AG04449 (cell line): ENCODE results near the gene SLC25A5.

ENCODE experiments used
- CTCF ChIA-PET: fragments of 350-600 bp; formaldehyde crosslinking; extraction: SDS; loops from one replicate; lab custom pipeline; 2021; ENCODE audit warnings: antibody characterized with exemption; lab: Yijun Ruan, JAX
- POLR2A ChIA-PET: fragments of 400-600, 350-600 bp; formaldehyde crosslinking; extraction: SDS; loops from one replicate; lab custom pipeline; 2020; ENCODE audit warnings: antibody characterized with exemption, inconsistent platforms; lab: Yijun Ruan, JAX
- DNase-seq: peaks from one replicate; pipeline ENCODE4 v3.0.0-alpha.2; 2010; ENCODE audit warnings: low read depth, low spot score
- H3K4me3 ChIP-seq: 2 replicates; pipeline ENCODE4 v1.5.1; 2011; ENCODE audit warnings: low read depth, mild to moderate bottlenecking, control low read depth, low read length
- TF ChIP-seq, protein P1 (sequence below): IDR thresholded peaks from one replicate; pipeline ENCODE4 v1.5.1; 2011; ENCODE audit warnings: mild to moderate bottlenecking, moderate library complexity, low read length, control low read depth, inconsistent platforms; ENCODE audit not compliant: insufficient read depth; ENCODE audit errors: missing control alignments

SLC25A5 gene

DNA sequence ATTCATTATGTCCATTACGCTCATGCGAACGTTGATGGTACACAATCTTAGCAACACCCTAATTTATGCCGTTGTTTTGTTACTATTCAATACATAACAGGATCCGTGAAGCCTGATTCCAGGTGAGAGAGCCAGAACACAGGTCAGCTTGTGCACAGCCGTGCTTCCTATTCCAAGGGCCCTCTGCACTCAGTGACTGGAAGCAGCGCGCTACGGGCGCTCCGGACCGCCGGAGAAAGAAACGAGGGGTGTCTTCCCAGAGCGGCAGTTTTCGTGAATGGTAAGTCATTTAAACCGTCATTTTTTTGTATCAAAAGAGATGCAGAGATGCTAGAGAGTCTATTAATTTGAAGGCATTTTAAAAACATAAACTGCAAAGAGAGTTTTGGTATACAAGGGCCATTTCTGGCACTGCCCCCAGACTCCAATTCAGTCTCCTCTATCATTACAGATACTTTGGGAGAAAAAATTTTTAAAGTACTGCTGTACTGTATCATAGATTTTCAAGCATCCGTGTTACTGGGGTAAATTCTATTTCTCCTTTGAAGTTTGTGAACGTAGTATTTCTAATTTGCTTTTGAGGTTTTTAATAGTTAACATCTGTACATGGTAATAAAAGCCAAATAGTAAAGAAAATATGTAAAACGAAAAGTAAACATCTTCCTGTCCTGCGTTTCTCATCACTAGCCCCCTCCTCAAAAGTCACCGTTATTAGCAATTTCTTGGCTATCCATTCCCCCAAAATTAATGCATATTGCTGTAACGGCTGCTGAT is 6.6 kb downstream of the SLC25A5 start:
- no peak for DNase-seq
- ChIA-PET POLR2A (no interaction called here), CTCF (interaction anchor here (1.3 to 29.7 kb wide), 3 partner anchors 8 to 35 kb away, joined by 8 to 627 read pairs (median 43); no protein-coding TSS in a partner anchor)
- TF ChIP-seq, protein P1, sequence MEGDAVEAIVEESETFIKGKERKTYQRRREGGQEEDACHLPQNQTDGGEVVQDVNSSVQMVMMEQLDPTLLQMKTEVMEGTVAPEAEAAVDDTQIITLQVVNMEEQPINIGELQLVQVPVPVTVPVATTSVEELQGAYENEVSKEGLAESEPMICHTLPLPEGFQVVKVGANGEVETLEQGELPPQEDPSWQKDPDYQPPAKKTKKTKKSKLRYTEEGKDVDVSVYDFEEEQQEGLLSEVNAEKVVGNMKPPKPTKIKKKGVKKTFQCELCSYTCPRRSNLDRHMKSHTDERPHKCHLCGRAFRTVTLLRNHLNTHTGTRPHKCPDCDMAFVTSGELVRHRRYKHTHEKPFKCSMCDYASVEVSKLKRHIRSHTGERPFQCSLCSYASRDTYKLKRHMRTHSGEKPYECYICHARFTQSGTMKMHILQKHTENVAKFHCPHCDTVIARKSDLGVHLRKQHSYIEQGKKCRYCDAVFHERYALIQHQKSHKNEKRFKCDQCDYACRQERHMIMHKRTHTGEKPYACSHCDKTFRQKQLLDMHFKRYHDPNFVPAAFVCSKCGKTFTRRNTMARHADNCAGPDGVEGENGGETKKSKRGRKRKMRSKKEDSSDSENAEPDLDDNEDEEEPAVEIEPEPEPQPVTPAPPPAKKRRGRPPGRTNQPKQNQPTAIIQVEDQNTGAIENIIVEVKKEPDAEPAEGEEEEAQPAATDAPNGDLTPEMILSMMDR: no peak
- no peak overlapping the region for H3K4me3 ChIP-seq

DNA sequence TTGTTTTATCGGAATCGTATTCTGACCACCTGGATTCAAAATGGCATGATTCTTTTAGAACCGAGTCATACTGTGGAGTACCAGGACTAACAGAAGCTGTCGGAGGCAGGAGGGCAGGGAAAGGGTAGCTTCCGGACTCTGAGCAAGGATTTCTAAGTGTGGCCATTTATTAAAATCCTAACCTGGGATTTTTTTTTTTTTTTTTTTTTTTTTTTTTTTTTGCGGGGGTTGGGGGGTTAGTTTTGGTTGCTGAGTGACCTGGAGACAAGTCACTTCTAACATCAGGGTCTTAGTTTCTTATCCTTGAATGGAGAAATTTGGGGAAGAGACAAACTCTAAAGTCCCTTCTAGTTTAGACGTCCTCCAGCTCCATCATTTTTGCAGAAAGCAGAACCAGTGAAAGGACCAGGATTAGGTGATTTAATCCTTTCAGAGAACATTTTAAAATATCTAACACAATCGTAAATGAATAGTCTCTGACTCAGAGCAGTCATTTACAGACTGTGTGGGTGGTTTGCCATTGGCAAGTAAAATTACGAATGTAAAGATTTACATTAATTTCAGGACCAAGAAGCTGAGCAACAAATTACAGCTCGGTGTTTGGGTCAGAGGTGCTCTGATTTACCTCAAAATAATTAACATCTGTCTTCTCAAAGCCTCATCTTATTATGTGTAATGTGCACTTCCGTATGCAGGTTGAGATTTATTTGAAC is 7.3 kb downstream of the SLC25A5 start:
- ChIA-PET POLR2A (no interaction called here), CTCF (interaction anchor here (4.4 to 29.7 kb wide), 2 partner anchors 13 to 34 kb away, joined by 43 to 627 read pairs; no protein-coding TSS in a partner anchor)
- no peak for DNase-seq
- no peak overlapping the region for H3K4me3 ChIP-seq
- TF ChIP-seq, protein P1: no peak

DNA sequence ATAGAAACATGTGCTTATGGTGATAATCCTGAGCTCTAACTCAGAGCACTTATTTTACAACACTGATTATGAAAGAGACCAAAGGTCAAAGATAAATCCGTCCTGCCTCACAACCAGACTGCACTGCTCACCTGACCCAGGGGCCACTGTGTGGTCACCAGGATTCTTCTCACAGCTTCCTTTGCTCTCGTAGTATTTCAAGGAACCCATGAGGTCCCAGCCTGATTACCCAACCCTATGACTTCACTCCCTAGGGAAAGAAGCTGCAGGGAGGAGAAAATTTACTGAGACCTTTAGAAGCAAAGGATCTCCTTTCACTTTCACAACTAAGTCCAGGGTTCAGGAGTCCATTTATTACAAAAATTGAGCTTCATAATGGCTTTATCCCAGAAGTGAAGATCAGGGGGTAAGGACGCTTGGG is 9.6 kb downstream of the SLC25A5 start:
- peak; percentile 52 for DNase-seq
- ChIA-PET CTCF (interaction anchor here (1.0 to 29.7 kb wide), 4 partner anchors 8 to 72 kb away, joined by 3 to 627 read pairs (median 30); no protein-coding TSS in a partner anchor), POLR2A (no interaction called here)
- TF ChIP-seq, protein P1: no peak
- H3K4me3 ChIP-seq: no peak overlapping the region

DNA sequence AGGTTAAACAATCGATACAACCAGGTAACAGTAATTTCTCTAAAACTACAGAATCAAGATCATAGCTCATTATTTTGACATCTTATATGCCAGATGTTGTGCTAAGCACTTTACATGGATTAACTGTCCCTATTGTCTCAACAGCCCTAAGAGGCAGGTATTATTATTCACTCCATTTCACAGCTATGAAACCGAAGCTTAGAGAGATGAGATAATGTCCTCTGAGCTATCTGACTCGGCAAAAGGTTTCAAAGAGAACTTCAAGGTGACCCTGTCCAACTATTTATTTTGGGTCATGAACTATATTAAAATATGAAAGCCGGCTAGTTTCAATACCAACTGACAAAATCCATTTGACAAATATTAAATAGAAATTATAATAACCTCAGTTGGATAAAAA is 10.3 kb downstream of the SLC25A5 start:
- no peak for DNase-seq
- TF ChIP-seq, protein P1: no peak
- ChIA-PET CTCF (interaction anchor here (1.0 to 29.7 kb wide), 4 partner anchors 9 to 71 kb away, joined by 3 to 627 read pairs (median 30); no protein-coding TSS in a partner anchor), POLR2A (no interaction called here)
- no peak overlapping the region for H3K4me3 ChIP-seq

DNA sequence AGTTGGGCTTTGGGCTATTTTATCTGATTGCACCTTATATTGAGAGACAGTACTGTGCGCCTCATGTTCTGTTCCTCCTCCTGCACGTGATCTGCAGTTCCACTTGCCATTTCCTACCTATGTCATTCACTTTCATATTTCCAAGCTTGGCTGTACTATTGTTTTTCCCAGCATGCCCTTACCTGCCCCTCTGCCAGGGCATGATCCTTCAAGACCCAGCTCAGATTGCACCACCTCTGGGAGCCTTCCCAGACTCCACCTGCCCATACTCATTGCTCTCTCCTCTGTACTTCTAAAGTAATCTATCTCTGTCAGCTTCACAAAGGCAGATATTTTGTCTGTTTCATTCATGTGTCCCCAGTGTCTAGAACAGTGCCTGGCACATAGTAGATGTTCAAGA is 11.6 kb downstream of the SLC25A5 start:
- TF ChIP-seq, protein P1: no peak
- POLR2A ChIA-PET: no interaction called here
- DNase-seq: no peak
- no peak overlapping the region for H3K4me3 ChIP-seq
- CTCF ChIA-PET: interaction anchor here (29.7 kb wide), 1 partner anchor 30 kb away, joined by 627 read pairs; no protein-coding TSS in a partner anchor

DNA sequence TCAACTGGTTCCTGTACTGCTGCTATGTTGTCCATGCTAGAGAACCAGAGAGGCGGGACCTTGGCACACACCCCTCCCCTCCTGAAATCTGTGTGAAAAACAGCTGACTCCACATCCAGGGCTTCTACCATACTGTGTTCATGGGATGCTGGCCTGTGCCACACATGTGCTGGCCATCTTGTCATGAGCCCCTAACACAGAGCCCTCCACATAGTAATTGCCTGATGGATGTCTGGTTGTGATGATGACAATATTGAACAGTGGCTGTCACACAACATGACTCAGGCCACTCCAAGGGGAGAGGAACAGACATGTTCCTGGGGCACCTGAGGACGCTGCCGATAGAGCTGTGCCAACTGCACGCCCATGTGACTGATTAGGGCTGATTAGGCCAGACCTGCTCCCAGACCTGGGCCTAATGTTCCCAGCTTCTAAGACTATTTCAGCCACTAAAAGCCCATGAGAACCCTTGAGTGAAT is 13.1 kb downstream of the SLC25A5 start:
- DNase-seq: no peak
- H3K4me3 ChIP-seq: no peak overlapping the region
- POLR2A ChIA-PET: no interaction called here
- CTCF ChIA-PET: interaction anchor here (1.0 to 29.7 kb wide), 6 partner anchors 10 to 73 kb away, joined by 3 to 627 read pairs (median 13); no protein-coding TSS in a partner anchor
- TF ChIP-seq, protein P1: no peak
